Hindlimb muscle (tissue), 1 donor: ENCODE results near the gene CFB. TPM values are rescaled to one million over a fixed set of nuclear protein-coding genes. Genes with fewer than 3 reads are reported as not detected.

Experiments used
- DNase-seq: peaks from one replicate; pipeline ENCODE4 v3.0.0-alpha.2; 2013
- polyA plus RNA-seq: library from polyadenylated mRNA; unstranded; fragments of 120-200 nt; gene quantifications from one replicate; pipeline ENCODE4 v1.2.1, GENCODE V29; 2013; ENCODE audit not compliant: insufficient read length

The CFB gene
- polyA plus RNA-seq, 1 donor = 1.7 TPM

DNA sequence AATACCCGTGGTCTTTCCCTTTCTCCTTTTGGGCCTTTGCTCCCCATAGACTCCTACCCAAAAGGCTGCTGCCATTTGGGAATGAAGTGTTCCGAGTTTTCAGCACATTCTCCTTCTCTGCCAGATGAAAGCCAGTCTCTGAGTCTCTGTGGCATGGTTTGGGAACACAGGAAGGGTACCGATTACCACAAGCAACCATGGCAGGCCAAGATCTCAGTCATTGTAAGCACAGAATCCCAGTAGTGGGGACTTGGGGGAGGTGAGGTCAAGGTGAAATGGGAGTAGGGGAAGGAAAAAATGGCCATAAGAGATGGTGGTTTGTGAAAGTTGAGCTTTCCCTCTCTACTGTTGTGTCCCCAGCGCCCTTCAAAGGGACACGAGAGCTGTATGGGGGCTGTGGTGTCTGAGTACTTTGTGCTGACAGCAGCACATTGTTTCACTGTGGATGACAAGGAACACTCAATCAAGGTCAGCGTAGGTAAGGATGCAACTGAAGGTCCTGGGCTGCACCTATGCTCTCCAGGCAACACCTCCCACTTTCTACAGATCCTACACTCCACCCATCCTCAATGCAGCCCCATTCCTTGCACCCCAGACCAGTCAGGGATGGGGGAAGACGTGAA is 4.1 kb downstream of the CFB start:
- no peak for DNase-seq

DNA sequence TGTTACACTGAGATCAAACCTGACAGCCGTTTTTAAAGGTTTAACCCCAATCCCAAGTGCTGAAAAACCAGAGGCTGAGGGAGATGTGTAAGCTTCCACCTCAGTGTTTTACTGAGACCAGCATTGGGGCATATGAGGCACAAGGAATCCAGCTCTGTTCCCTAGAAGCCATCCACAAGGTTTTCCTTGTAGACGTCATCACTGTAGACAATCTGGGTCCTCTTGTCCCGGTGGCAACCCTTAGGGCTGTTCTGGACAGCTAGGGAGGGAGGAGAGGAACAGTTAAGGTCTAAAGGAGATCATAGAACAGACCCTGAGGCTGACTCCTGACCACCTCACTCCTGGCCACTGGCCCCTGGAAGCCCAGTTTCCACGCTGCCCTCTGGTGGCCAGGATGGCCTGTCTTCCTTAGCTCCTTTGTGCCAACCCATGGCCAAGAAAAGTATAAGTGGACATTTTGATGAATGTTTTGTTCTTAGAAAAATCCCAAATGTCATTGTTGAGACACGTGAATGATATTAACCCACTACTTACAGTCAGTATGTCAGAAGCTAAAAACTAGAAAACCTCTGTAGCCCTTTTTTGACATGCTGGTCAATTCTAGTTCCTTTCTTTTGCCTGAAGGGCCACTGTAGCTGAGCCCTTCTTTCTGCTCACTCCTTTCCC is 6.4 kb downstream of the CFB start:
- DNase-seq = peak; percentile 35

- no peak for DNase-seq
Measured at GRCh38 chr6:31952890-31953289, 7.0 kb downstream of the CFB start.

DNA sequence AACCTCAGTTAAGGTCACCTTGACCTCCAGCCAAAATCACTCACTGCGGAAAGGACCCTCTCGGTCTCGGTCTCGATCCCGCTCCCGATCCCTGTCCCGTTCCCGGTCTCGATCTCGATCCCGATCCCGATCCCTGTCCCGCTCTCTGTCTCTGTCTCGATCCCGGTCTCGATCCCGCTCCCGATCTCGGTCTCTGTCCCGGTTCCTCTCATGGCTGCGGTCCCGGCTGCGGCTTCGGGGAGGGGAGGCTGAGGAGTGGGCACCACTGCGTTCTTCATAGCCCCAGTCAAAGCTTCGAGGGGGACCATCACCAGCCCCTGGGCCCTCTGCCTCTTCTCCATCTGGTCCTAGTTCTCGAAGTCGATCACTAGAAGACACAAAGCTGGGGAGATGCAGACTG is 8.6 kb downstream of the CFB start:
- DNase-seq = no peak

- DNase-seq = no peak
Measured at GRCh38 chr6:31956796-31957195, 10.9 kb downstream of the CFB start.

DNA sequence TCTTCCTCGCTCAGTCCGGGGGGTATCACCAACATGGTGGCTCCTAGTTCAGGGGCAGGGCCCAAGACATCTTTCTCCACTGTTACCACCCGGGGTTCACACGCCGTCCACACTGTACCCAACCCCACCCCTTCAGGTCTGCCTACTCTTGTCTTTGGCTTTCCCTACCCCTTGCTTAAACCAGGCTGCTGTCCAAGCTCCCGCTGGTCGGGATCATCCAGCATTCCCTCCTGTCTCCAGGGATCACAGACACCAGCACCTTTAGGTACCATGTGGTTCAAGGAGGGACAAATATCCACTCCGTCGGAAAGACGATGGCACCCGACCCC is 12.5 kb downstream of the CFB start:
- peak; percentile 21 for DNase-seq

GRCh38 chr6:31958741-31959739 is 13.1 kb downstream of the CFB start, which contains the start of the genes NELFE and SKIC2:
NELFE (minus strand) TSS chr6:31958971; CDS start chr6:31958446, 525 bp downstream.
SKIC2 (plus strand) TSS chr6:31959175; CDS start chr6:31959193, 18 bp downstream.
- DNase-seq = peak; percentile 98

DNA sequence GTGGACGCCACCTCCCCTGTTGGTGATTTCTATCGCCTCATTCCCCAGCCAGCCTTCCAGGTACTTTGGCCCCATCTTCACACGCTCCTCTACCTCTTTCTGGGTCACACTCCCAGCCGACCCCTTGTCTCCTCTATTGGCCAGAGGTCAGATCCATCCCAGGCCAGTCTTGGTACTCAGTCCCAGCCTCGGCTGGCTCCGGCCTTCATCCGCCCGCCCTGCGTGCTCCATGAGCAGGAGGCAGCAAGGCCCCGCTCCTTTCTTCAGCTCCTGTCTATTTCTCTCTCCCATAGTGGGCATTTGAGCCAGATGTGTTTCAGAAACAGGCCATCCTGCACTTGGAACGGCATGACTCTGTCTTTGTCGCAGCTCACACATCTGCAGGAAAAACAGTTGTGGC is 15.7 kb downstream of the CFB start:
- DNase-seq = no peak

- no peak for DNase-seq
Measured at GRCh38 chr6:31963921-31964320, 18.0 kb downstream of the CFB start.

GRCh38 chr6:31965700-31966099 is 19.8 kb downstream of the CFB start:
- DNase-seq = no peak

- no peak for DNase-seq
Measured at GRCh38 chr6:31966506-31966905, 20.6 kb downstream of the CFB start.

DNA sequence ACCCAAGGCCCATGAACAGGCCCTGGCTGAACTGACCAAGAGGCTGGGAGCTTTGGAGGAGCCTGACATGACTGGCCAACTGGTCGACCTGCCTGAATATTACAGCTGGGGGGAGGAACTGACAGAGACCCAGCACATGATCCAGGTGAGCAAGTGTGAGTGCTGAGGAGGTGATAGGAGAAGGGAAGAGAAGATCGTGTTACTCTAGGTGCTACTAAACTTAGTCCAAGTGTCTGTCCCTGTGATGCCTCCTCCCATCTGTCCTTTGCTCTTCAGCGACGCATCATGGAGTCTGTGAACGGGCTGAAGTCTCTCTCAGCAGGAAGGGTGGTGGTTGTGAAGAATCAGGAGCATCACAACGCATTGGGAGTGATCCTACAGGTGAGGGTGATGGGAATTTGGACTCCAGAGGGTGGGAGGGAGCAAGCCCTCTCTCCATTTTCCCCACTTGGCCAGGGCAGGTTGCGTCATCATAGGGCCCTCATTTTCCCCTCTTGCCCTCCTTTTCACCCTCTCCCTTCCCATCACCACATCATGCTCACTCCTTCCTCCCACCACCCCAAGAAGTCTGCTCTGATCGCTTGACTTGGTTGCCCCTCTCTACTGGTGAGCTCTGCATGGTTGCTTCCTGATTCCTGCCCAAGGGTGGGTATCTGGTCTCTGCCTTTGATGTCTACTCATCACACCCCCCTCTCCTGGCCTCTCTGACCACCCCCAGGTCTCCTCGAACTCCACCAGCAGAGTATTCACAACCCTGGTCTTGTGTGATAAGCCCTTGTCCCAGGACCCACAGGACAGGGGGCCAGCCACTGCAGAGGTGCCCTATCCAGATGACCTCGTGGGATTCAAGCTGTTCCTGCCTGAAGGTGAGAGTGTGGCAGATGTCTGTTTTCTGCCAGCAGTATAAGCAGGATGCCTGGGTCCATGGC is 21.4 kb downstream of the CFB start:
- no peak for DNase-seq

- DNase-seq = no peak
Measured at GRCh38 chr6:31967926-31968320, 22.0 kb downstream of the CFB start.

DNA sequence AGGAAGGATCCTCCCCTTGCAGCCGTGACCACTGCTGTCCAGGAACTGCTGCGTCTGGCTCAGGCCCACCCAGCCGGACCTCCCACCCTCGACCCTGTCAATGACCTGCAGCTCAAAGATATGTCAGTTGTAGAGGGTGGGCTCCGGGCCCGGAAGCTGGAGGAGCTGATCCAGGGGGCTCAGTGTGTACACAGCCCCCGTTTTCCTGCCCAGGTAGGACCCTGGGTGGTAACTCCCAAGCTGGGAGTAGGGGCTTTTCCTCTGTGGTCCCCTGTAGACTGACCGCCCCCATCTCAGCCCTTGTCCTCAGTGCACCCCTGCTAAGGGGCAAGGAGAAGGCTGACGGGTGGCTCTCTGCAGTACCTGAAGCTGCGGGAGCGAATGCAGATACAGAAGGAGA is 22.4 kb downstream of the CFB start:
- no peak for DNase-seq

- DNase-seq = no peak
Measured at GRCh38 chr6:31968791-31969711, 23.2 kb downstream of the CFB start.

- no peak for DNase-seq
Measured at GRCh38 chr6:31969712-31970603, 24.1 kb downstream of the CFB start.

GRCh38 chr6:31970604-31971271 is 24.8 kb downstream of the CFB start:
- DNase-seq = no peak

DNA sequence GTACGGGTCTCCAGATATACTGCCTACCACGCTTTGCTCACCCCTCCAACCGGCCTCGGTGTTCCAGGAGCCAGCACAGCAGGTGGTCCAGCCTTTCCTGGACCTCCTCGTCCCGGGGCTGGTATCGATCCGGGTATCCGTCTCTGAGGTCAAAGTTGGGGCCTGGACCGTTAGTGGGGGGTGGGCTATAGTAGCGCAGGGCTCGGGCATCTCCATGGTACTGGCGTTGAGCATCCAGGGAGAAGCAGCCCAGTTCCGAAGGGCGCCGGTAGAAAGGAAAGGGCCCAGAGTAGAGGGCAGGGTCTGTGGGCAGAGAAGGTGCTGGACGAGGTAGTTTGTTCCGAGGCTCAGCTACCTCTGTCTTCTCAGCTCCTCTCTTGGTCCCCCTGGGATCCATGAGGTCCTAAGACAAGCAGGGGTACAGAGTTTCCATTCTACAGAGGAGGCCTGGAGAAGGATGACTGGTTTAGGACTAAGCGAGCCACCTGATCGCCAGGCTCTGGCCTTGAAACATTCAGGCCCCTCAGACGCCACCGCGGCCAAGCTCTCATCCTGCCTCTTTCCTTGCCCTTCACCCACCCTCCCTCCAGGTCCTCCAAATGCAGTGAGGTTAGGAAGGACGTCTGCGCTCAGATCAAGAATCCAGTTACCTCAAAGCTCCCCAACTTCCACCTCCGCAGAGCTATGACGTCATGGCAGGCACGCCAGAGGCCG is 25.5 kb downstream of the CFB start:
- DNase-seq = no peak
